Endothelial cell of umbilical vein (primary cell): ENCODE measurements around the gene ETV1. TPM values are rescaled to one million over a fixed set of nuclear protein-coding genes. Genes with fewer than 3 reads are reported as not detected.

ENCODE experiments used
- BruUV-seq: library from RNA; stranded (reverse); fragments of 400-500 nt; replicated peaks from 2 replicates; lab custom pipeline; 2021; lab: Mats Ljungman, UMichigan
- CTCF ChIA-PET: fragments of 300-600, 350-600 bp; sonication (Branson Sonifier 250); formaldehyde crosslinking; loops from one replicate; lab custom pipeline; 2021; ENCODE audit warnings: antibody characterized with exemption, inconsistent platforms; lab: Charles Lee
- POLR2A ChIA-PET: fragments of 300-600, 350-600 bp; sonication (Branson Sonifier 250); formaldehyde crosslinking; loops from one replicate; lab custom pipeline; 2021; ENCODE audit warnings: antibody characterized with exemption, inconsistent platforms; lab: Charles Lee
- DNase-seq: peaks from one replicate; pipeline ENCODE4 v3.0.0-alpha.2; 2011; ENCODE audit warnings: low read depth, low spot score
- FAIRE-seq: peaks from 2 replicates; lab custom pipeline; 2011; peaks lifted over from hg19 to GRCh38; lab: Jason Lieb, UNC
- H2AFZ ChIP-seq: 2 replicates; pipeline ENCODE4 v1.6.0; 2012; ENCODE audit warnings: low read depth, low read length, control low read depth, inconsistent platforms
- H3K27ac ChIP-seq: 2 replicates; pipeline ENCODE4 v1.5.1; 2011; ENCODE audit warnings: low read depth, mild to moderate bottlenecking, control low read depth, low read length, moderate library complexity; ENCODE audit not compliant: insufficient read depth
- H3K27me3 ChIP-seq, 2 experiments: 2 replicates each; pipeline versions ENCODE4 v1.6.0 to v1.6.1; 2011; ENCODE audit warnings: low read length in 2 of 2, mixed read lengths in 1 of 2; ENCODE audit not compliant: control insufficient read depth in 2 of 2, insufficient read depth in 2 of 2
- H3K36me3 ChIP-seq, 2 experiments: 2 replicates in 1 of 2; 3 replicates in 1 of 2; pipeline ENCODE4 v1.5.1; 2011; ENCODE audit warnings: low read length in 2 of 2, mild to moderate bottlenecking in 1 of 2, moderate library complexity in 1 of 2; ENCODE audit not compliant: control insufficient read depth in 2 of 2, insufficient read depth in 2 of 2; ENCODE audit errors: extremely low read depth in 1 of 2
- H3K4me1 ChIP-seq: 3 replicates; pipeline ENCODE4 v1.5.1; 2011; ENCODE audit warnings: mild to moderate bottlenecking, low read length; ENCODE audit not compliant: control insufficient read depth, insufficient read depth; ENCODE audit errors: extremely low read depth
- H3K4me2 ChIP-seq: 2 replicates; pipeline ENCODE4 v1.6.1; 2011; ENCODE audit warnings: low read length, control low read depth, mixed read lengths; ENCODE audit not compliant: insufficient read depth
- H3K4me3 ChIP-seq, 3 experiments: fragments of 200-600 bp in 1 of 3; sonication (generic), shearing (Covaris generic) in 1 of 3; replicated peaks in 1 of 3; 2 replicates each; pipeline ENCODE4 v1.5.1; 2011 to 2016; ENCODE audit warnings: control low read depth in 3 of 3, low read length in 3 of 3, mild to moderate bottlenecking in 2 of 3, inconsistent platforms in 1 of 3, low read depth in 1 of 3, moderate library complexity in 1 of 3; ENCODE audit not compliant: insufficient read depth in 1 of 3
- H3K79me2 ChIP-seq: 2 replicates; pipeline ENCODE4 v1.6.0; 2012; ENCODE audit warnings: low read length, inconsistent platforms; ENCODE audit not compliant: control insufficient read depth, insufficient read depth
- H3K9ac ChIP-seq: replicated peaks from 2 replicates; pipeline ENCODE3; 2011; ENCODE audit warnings: low read length, control low read depth; ENCODE audit not compliant: insufficient read depth; ENCODE audit errors: extremely low read depth
- H3K9me1 ChIP-seq: replicated peaks from 3 replicates; pipeline ENCODE4 v1.6.0; 2011; ENCODE audit warnings: mild to moderate bottlenecking, low read length; ENCODE audit not compliant: control insufficient read depth, insufficient read depth; ENCODE audit errors: extremely low read depth
- H3K9me3 ChIP-seq: replicated peaks from 2 replicates; pipeline ENCODE4 v1.5.1; 2012; ENCODE audit warnings: low read length, inconsistent platforms; ENCODE audit not compliant: control insufficient read depth, insufficient read depth
- H4K20me1 ChIP-seq: replicated peaks from 2 replicates; pipeline ENCODE3; 2011; ENCODE audit warnings: mild to moderate bottlenecking, low read length; ENCODE audit not compliant: control insufficient read depth, insufficient read depth; ENCODE audit errors: extremely low read depth
- CTCF ChIP-seq, 2 donors: IDR thresholded peaks; 1 replicate in 1 of 2; 2 replicates in 1 of 2; pipeline ENCODE4 v1.5.1; 2011; ENCODE audit warnings: low read length in 2 of 2, mild to moderate bottlenecking in 2 of 2, moderate library complexity in 2 of 2, control low read depth in 1 of 2, inconsistent platforms in 1 of 2, low read depth in 1 of 2; ENCODE audit not compliant: insufficient read depth in 1 of 2; ENCODE audit errors: extremely low read depth in 1 of 2
- EZH2 ChIP-seq: IDR thresholded peaks from 2 replicates; pipeline ENCODE4 v1.6.1; 2012; ENCODE audit warnings: borderline replicate concordance, low read depth, mild to moderate bottlenecking, moderate library complexity, low read length, inconsistent platforms; ENCODE audit not compliant: severe bottlenecking
- FOS ChIP-seq: IDR thresholded peaks from 2 replicates; pipeline ENCODE4 v1.6.1; 2011; ENCODE audit warnings: mild to moderate bottlenecking, low read length, moderate library complexity, borderline replicate concordance; ENCODE audit not compliant: insufficient read depth
- GATA2 ChIP-seq: IDR thresholded peaks from 2 replicates; pipeline ENCODE4 v1.7.0; 2011; ENCODE audit warnings: low read depth, mild to moderate bottlenecking, moderate library complexity, mixed read lengths, low read length; ENCODE audit not compliant: insufficient read length, insufficient read depth
- JUN ChIP-seq: IDR thresholded peaks from 2 replicates; pipeline ENCODE4 v1.6.1; 2011; ENCODE audit warnings: borderline replicate concordance, low read depth; ENCODE audit not compliant: insufficient read length, insufficient read depth
- MYC ChIP-seq: IDR thresholded peaks from one replicate; pipeline ENCODE4 v1.6.1; 2011; ENCODE audit warnings: mild to moderate bottlenecking, low read depth, low read length
- POLR2A ChIP-seq: IDR thresholded peaks from 2 replicates; pipeline ENCODE4 v1.6.1; 2012; ENCODE audit warnings: low read depth, mild to moderate bottlenecking, control low read depth, low read length
- POLR2AphosphoS5 ChIP-seq: IDR thresholded peaks from 2 replicates; pipeline ENCODE4 v1.6.1; 2012; ENCODE audit warnings: low read depth, mild to moderate bottlenecking, control low read depth, low read length, moderate library complexity; ENCODE audit not compliant: insufficient read depth
- dilution Hi-C: fragments of 300-500 bp; cut with MboI; formaldehyde crosslinking; loops from one replicate; pipeline ENCODE4 v1.15.0; 2019; ENCODE audit warnings: low sequenced_read_pairs; ENCODE audit not compliant: extremely low pct_ligation_motif_present
- intact Hi-C: fragments of 100-400 bp; cut with micrococcal nuclease; formaldehyde crosslinking; loops from one replicate; pipeline ENCODE4 v1.10.0; 2022
- polyA plus RNA-seq, 4 experiments: library from polyadenylated mRNA; depleted of rRNA in 3 of 4; stranded (reverse) in 3 of 4; unstranded in 1 of 4; fragments of >200 nt; gene quantifications; 2 replicates each; pipeline versions ENCODE4 v1.2.1 to v1.2.3, GENCODE V29; 2011 to 2012; ENCODE audit warnings: missing spikeins in 1 of 4
- total RNA-seq: library from RNA; stranded (reverse); gene quantifications from 2 replicates; pipeline ENCODE4 v1.2.3, GENCODE V29; 2021
- TF ChIP-seq, protein P1 (sequence below): IDR thresholded peaks from 2 replicates; pipeline ENCODE4 v1.6.1; 2011; ENCODE audit not compliant: insufficient read depth, insufficient read length

ETV1 gene
- total and polyA plus RNA-seq, 2 donors (not counting 3 experiments of a cell fraction or from before 2014, with no cell fraction given), result 8.4 to 16.6 TPM

- dilution Hi-C loops (no loop called here), intact Hi-C loops (loop anchor here (10.0 kb wide), 2 partner anchors 456 to 1704 kb away; partner anchors contain the start of gene MEOX2)
- Histone ChIP-seq H3K79me2 (no peaks in the 10 kb centered on the region), H3K4me2 (peak overlapping the region; percentile 78), H3K27me3 (no peaks in the 10 kb centered on the region), H3K9me1 (no peaks in the 10 kb centered on the region), H3K9ac (peak overlapping the region; percentile 78), H3K27ac (peak overlapping the region; percentile 56), H3K4me3 (peak overlapping the region in 1 of 3 experiments; percentile 18), H3K9me3 (no peaks in the 10 kb centered on the region), H2AFZ (peak overlapping the region; percentile 34), H3K36me3 (peaks cover 0 to 3% of the 10 kb centered on the region in 2 experiments), H3K4me1 (peaks cover 28% of the 10 kb centered on the region), H4K20me1 (no peaks in the 10 kb centered on the region)
- CTCF ChIA-PET, result interaction anchor here (1.1 to 5.4 kb wide), 5 partner anchors 10 to 457 kb away, joined by 3 to 72 read pairs (median 6); partner anchors contain the start of gene ETV1
- POLR2A ChIA-PET, result interaction anchor here (1.4 to 1.6 kb wide), 3 partner anchors 9 to 61 kb away, joined by 6 to 7 read pairs (median 7); partner anchors contain the start of gene ETV1
- FAIRE-seq (no peak), DNase-seq (no peak)
- BruUV-seq, result no TSS peak
- TF ChIP-seq MYC (no peak), GATA2 (no peak), POLR2AphosphoS5 (no peak), FOS (no peak), JUN (no peak), EZH2 (no peak), POLR2A (no peak), CTCF (IDR thresholded peaks at IDR 0.05; ENCODE audit: extremely low read depth in 1 of 2, insufficient read depth in 1 of 2, low read depth in 1 of 2, low read length in 2 of 2) (no peak)
- TF ChIP-seq, protein P1, sequence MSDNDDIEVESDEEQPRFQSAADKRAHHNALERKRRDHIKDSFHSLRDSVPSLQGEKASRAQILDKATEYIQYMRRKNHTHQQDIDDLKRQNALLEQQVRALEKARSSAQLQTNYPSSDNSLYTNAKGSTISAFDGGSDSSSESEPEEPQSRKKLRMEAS, result no peak
Measured at GRCh38 chr7:13980474-13980873, 9.0 kb downstream of the ETV1 start.
